HG02970 (cell line): Measurements from ENCODE around the gene HS2ST1.

Source experiments
- ATAC-seq: cut with Tn5 transposase; IDR thresholded peaks from one replicate; pipeline ENCODE4 v1.9.1; 2021; ENCODE audit warnings: mild to moderate bottlenecking, moderate library complexity, moderate number of reproducible peaks; ENCODE audit not compliant: unreplicated experiment, low FRiP score

Gene HS2ST1

GRCh38 chr1:87103074-87103473 lies 188.6 kb downstream of the HS2ST1 start:
- no peak for ATAC-seq

- no peak for ATAC-seq
Observed at GRCh38 chr1:87104140-87104539, 189.7 kb downstream of the HS2ST1 start.

GRCh38 chr1:87104945-87105344 lies 190.5 kb downstream of the HS2ST1 start:
- ATAC-seq, result no peak

GRCh38 chr1:87106144-87106543 lies 191.7 kb downstream of the HS2ST1 start:
- ATAC-seq, result no peak

GRCh38 chr1:87106867-87107266 lies 192.4 kb downstream of the HS2ST1 start:
- ATAC-seq, result no peak

- ATAC-seq, result no peak
Observed at GRCh38 chr1:87108228-87108627, 193.8 kb downstream of the HS2ST1 start.

GRCh38 chr1:87108814-87109411 lies 194.5 kb downstream of the HS2ST1 start:
- ATAC-seq, result no peak

- ATAC-seq, result no peak
Observed at GRCh38 chr1:87111659-87112371, 197.4 kb downstream of the HS2ST1 start.

GRCh38 chr1:87113313-87113712 lies 198.9 kb downstream of the HS2ST1 start:
- no peak for ATAC-seq

GRCh38 chr1:87115317-87115890 lies 201.0 kb downstream of the HS2ST1 start:
- no peak for ATAC-seq

- ATAC-seq, result no peak
Observed at GRCh38 chr1:87115891-87116290, 201.5 kb downstream of the HS2ST1 start.

GRCh38 chr1:87117761-87118368 lies 203.4 kb downstream of the HS2ST1 start:
- ATAC-seq, result no peak

GRCh38 chr1:87119541-87120140 lies 205.2 kb downstream of the HS2ST1 start:
- ATAC-seq, result no peak

- ATAC-seq, result no peak
Observed at GRCh38 chr1:87120779-87121178, 206.3 kb downstream of the HS2ST1 start.

GRCh38 chr1:87121711-87122163 lies 207.3 kb downstream of the HS2ST1 start:
- no peak for ATAC-seq

GRCh38 chr1:87122243-87122642 lies 207.8 kb downstream of the HS2ST1 start:
- no peak for ATAC-seq

GRCh38 chr1:87123610-87124009 lies 209.2 kb downstream of the HS2ST1 start:
- no peak for ATAC-seq

GRCh38 chr1:87126886-87127505 lies 212.6 kb downstream of the HS2ST1 start:
- ATAC-seq, result no peak

GRCh38 chr1:87127581-87127980 lies 213.1 kb downstream of the HS2ST1 start:
- ATAC-seq, result no peak

- no peak for ATAC-seq
Observed at GRCh38 chr1:87129038-87129437, 214.6 kb downstream of the HS2ST1 start.

- no peak for ATAC-seq
Observed at GRCh38 chr1:87129606-87130005, 215.2 kb downstream of the HS2ST1 start.
